Choroid plexus epithelial cell (primary cell): ENCODE measurements around the gene TCHH.

Experiments used
- DNase-seq: peaks from one replicate; pipeline ENCODE4 v3.0.0-alpha.2; 2010; ENCODE audit warnings: low read depth
- H3K4me3 ChIP-seq: 2 replicates; pipeline ENCODE4 v1.5.1; 2011; ENCODE audit warnings: low read depth, mild to moderate bottlenecking, control low read depth, low read length, moderate library complexity
- CTCF ChIP-seq: conservative IDR thresholded peaks from 2 replicates; pipeline ENCODE4 v1.5.1; 2011; ENCODE audit warnings: low read depth, mild to moderate bottlenecking, control low read depth, inconsistent platforms, low read length, moderate library complexity

TCHH gene

GRCh38 chr1:152111515-152111968 lies 3.7 kb downstream of the TCHH start:
- peak; percentile 55 for DNase-seq
- peak overlapping the region; percentile 49 for H3K4me3 ChIP-seq
- no peak for TF ChIP-seq CTCF

GRCh38 chr1:152110860-152111514 lies 4.3 kb downstream of the TCHH start:
- DNase-seq: peak; percentile 60
- H3K4me3 ChIP-seq: peak overlapping the region; percentile 49
- TF ChIP-seq CTCF: no peak

GRCh38 chr1:152110365-152110859 lies 4.8 kb downstream of the TCHH start:
- DNase-seq: peak; percentile 44
- TF ChIP-seq CTCF: no peak
- H3K4me3 ChIP-seq: peak overlapping the region; percentile 49

- DNase-seq: no peak
- no peak for TF ChIP-seq CTCF
- no peak overlapping the region for H3K4me3 ChIP-seq
Measured at GRCh38 chr1:152109998-152110294, 5.3 kb downstream of the TCHH start.

GRCh38 chr1:152109231-152109997 lies 5.8 kb downstream of the TCHH start:
- no peak overlapping the region for H3K4me3 ChIP-seq
- TF ChIP-seq CTCF: no peak
- no peak for DNase-seq

- DNase-seq: no peak
- no peak for TF ChIP-seq CTCF
- no peak overlapping the region for H3K4me3 ChIP-seq
Measured at GRCh38 chr1:152108882-152109222, 6.4 kb downstream of the TCHH start.
